ENCODE data around the gene MED13L. TPM values are rescaled to one million over a fixed set of nuclear protein-coding genes. Genes with fewer than 3 reads are reported as not detected.

The MED13L gene
- total RNA-seq, 1 donor from 2014 or later: 89.0 TPM

DNA sequence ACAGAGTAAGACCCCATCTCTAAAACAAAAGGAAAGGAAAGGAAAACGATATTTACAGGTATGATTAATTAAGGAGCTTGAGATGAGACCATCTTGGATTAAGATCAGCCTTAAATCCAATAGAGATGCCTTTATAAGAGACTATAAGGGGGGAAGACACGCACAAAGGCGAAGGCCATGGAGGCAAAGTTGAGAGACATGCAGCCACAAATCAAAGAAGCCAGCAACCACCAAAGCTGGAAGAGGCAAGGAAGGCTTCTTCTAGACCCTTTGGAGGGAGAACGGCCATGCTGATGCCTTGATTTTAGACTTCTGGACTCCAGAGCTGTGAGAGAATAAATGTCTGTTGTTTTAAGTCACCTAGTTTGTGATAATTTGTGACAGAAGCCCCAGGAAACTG is 39.6 kb upstream of the MED13L start:
- H3K9me3 Mint-ChIP-seq: no peaks in the 10 kb centered on the region
- H3K27ac Mint-ChIP-seq (ENCODE audit: unreplicated experiment): no peak overlapping the region

DNA sequence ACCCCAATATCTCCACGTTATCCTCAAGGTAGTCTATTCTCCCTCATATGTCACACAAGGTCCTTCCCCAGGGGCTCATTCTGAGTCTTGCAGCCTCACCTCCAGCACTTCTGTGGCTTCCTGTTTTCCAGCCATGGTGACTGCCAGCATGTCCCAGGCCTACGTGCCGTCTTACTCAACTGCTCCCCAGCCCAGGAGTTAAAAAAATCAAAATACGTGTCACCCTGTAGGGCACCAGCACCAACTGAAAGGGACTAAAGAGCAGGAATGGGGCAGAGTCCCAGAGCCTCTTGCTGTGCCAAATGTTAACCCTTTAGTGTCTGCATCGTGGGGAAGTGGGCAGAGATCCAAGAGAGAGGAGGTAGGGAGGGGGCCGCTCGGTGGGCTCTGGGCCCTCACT is 37.0 kb upstream of the MED13L start:
- Mint-ChIP-seq H3K36me3 (ENCODE audit: low read depth) (peaks cover 2% of the 10 kb centered on the region), H3K4me3 (no peak overlapping the region), H3K9me3 (peaks cover 1% of the 10 kb centered on the region), H3K27ac (ENCODE audit: unreplicated experiment) (peak overlapping the region; percentile 60), H3K4me1 (peaks cover 3% of the 10 kb centered on the region), H3K27me3 (ENCODE audit: low read depth) (no peaks in the 10 kb centered on the region)
- DNase-seq (ENCODE audit: low read depth, low spot score): no peak
- TF ChIP-seq, protein P1, sequence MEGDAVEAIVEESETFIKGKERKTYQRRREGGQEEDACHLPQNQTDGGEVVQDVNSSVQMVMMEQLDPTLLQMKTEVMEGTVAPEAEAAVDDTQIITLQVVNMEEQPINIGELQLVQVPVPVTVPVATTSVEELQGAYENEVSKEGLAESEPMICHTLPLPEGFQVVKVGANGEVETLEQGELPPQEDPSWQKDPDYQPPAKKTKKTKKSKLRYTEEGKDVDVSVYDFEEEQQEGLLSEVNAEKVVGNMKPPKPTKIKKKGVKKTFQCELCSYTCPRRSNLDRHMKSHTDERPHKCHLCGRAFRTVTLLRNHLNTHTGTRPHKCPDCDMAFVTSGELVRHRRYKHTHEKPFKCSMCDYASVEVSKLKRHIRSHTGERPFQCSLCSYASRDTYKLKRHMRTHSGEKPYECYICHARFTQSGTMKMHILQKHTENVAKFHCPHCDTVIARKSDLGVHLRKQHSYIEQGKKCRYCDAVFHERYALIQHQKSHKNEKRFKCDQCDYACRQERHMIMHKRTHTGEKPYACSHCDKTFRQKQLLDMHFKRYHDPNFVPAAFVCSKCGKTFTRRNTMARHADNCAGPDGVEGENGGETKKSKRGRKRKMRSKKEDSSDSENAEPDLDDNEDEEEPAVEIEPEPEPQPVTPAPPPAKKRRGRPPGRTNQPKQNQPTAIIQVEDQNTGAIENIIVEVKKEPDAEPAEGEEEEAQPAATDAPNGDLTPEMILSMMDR (conservative IDR thresholded peaks at IDR 0.05): no peak

More for the DNA sequence above, 39.6 kb upstream of the MED13L start:
- Mint-ChIP-seq H3K4me1 (peaks cover 14% of the 10 kb centered on the region), H3K27me3 (ENCODE audit: low read depth) (no peaks in the 10 kb centered on the region), H3K4me3 (no peak overlapping the region), H3K36me3 (ENCODE audit: low read depth) (no peaks in the 10 kb centered on the region)
- TF ChIP-seq, protein P1 (conservative IDR thresholded peaks at IDR 0.05): no peak
- no peak for DNase-seq (ENCODE audit: low read depth, low spot score)

DNA sequence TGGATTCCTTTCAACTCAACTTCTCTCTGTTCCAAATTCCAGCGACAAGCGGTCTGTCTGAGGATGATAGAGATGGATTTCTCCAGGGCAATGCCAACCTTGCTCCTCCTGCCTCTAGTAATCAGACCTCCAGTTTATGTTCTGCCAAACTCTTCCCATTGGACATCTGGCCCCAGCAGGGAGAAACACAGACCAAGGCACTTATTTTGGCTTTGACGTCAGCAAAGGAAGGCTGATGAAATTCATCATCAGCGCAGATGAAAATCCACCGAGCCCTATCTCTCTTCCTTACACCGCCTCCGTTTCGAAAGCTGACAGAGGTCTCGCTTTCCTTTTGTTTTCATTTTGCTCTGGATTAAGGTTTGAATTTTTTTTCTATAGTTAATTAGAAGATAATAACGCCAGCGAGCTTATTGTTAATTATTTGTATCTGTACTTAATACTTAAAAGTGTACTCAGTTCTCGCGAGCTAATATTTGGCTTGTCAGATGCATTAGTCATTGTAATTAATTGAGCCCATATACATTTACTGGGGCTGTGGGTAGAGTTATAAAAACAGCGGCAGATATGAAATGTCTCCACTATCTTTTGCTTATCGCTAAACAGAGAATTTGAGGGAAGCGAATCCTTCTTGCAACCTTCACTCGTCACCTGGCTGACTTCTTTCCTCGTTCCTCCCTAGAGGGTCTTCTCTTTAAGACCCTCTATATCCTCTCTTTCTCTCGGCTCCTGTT is 35.9 kb upstream of the MED13L start:
- Mint-ChIP-seq H3K27ac (ENCODE audit: unreplicated experiment) (no peak overlapping the region), H3K4me3 (no peak overlapping the region)

DNA sequence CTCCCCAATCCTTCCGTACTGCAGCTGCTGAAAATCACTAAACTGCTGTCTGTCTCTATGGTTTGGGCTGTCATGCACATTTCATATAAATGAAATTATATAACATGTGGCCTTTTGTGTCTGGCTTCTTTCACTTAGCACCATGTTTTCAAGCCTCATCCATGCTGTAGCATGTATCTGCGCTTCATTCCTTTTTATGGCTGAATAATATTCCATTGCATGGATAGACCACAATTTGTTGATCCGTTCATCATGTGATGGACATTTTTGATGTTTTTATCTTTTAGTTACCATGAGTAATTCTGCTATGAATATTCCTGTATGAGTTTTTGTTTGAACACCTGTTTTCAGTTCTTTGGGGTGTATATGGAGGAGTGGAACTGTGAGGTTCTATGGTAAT is 32.6 kb upstream of the MED13L start:
- H3K9me3 Mint-ChIP-seq: peaks cover 4% of the 10 kb centered on the region
- H3K27me3 Mint-ChIP-seq (ENCODE audit: low read depth): no peaks in the 10 kb centered on the region
- peaks cover 14% of the 10 kb centered on the region for H3K4me1 Mint-ChIP-seq
- TF ChIP-seq, protein P1 (conservative IDR thresholded peaks at IDR 0.05): no peak
- no peak overlapping the region for H3K4me3 Mint-ChIP-seq
- H3K36me3 Mint-ChIP-seq (ENCODE audit: low read depth): peaks cover 4% of the 10 kb centered on the region
- H3K27ac Mint-ChIP-seq (ENCODE audit: unreplicated experiment): no peak overlapping the region
- DNase-seq (ENCODE audit: low read depth, low spot score): no peak

More for the DNA sequence above, 35.9 kb upstream of the MED13L start:
- no peak for DNase-seq (ENCODE audit: low read depth, low spot score)
- H3K36me3 Mint-ChIP-seq (ENCODE audit: low read depth): peaks cover 4% of the 10 kb centered on the region
- no peaks in the 10 kb centered on the region for H3K27me3 Mint-ChIP-seq (ENCODE audit: low read depth)
- H3K9me3 Mint-ChIP-seq: peaks cover 4% of the 10 kb centered on the region
- H3K4me1 Mint-ChIP-seq: peaks cover 5% of the 10 kb centered on the region
- TF ChIP-seq, protein P1 (conservative IDR thresholded peaks at IDR 0.05): no peak

DNA sequence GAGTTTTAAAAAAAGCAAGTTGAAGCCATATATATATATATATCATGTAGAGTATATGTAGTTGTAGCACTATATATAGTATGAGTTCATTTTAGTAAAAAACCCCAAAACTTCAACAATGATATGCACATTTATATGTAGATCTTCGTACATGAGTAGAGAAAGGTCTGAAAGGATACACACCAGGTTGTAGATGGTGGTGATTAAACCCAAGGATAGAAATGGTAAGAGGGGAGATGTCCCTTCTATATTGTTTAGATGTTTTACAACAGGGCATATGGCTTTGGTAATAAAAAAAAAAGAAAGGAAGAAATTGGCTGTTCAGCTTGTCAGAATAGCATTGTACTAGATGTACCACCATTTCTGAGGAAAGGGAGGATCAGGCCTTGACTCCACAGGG is 31.9 kb upstream of the MED13L start:
- peaks cover 14% of the 10 kb centered on the region for H3K4me1 Mint-ChIP-seq
- no peak overlapping the region for H3K27ac Mint-ChIP-seq (ENCODE audit: unreplicated experiment)

More for the DNA sequence above, 31.9 kb upstream of the MED13L start:
- TF ChIP-seq, protein P1 (conservative IDR thresholded peaks at IDR 0.05): no peak
- Mint-ChIP-seq H3K4me3 (no peak overlapping the region), H3K36me3 (ENCODE audit: low read depth) (peaks cover 4% of the 10 kb centered on the region), H3K27me3 (ENCODE audit: low read depth) (no peaks in the 10 kb centered on the region), H3K9me3 (peaks cover 4% of the 10 kb centered on the region)
- DNase-seq (ENCODE audit: low read depth, low spot score): no peak

Data from neural crest cell (in vitro differentiated cells).